ENCODE data around the gene C4orf50. TPM values are rescaled to one million over a fixed set of nuclear protein-coding genes. Genes with fewer than 3 reads are reported as not detected.
A peak's percentile ranks its signal among the peaks of the same experiment; 100 is the strongest.

C4orf50 gene
- total and polyA plus RNA-seq, 2 of the 13 experiments (the other 11 are each of a cell fraction or from before 2014, with no cell fraction given): not detected

DNA sequence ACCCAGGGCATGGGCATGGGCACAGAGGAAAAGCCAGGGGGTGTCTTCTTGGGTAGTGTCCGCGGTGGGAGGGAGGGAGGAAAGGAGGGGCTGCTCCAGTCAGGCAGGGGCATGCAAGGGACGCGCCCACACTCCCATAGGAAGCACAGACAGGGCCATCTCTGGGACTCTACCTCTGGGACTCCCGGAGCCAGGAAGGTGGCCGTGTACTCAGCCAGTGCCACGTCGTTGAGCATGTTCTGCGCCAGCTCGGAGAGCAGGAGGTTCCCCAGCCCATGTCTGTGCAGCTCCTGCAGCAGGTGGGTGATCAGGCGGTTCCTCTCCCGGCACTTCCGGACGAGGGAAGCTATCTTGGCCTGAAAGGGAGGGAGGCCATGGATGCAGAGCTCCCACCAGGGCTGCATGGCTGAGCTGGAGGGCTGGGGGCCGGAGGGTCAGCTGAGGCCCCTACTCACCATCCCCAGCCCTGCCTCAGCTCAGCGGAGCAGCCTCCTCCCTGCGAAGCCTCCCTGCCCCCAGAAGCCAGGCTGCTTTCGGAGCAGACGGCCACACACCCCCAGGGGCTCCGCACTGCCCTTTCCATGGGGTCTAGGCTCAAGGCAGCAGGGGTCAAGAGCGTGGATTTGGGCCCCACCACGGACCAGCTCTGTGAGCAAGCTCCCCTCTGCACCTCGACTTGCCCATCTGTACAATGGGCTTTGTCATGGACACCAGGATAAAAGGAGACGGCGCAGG, 44.6 kb downstream of the C4orf50 start:
- H3K27me3 ChIP-seq (ENCODE audit: control insufficient read depth in 1 of 2, insufficient read depth in 2 of 2, low read length in 2 of 2): peaks cover 14 to 36% of the 10 kb centered on the region in 2 experiments; a peak in 4 of 5 replicates
- no peaks in the 10 kb centered on the region for H3K36me3 ChIP-seq (replicated peaks in 1 of 2; ENCODE audit: control insufficient read depth in 1 of 2, insufficient read depth in 2 of 2, low read length in 2 of 2)
- WGBS (ENCODE audit: low lambda C conversion rate): 34% methylated on average over 9 of the region's 25 CpGs
- no peak overlapping the region for H2AFZ ChIP-seq (ENCODE audit: low read length)
- CTCF ChIA-PET (ENCODE audit: low intra/inter-chr PET ratio, low total read pairs): no interaction called here
- no peak for DNase-seq (ENCODE audit: low spot score)
- no peaks in the 10 kb centered on the region for H3K4me1 ChIP-seq (ENCODE audit: insufficient read depth, low read length)
- H4K20me1 ChIP-seq (ENCODE audit: insufficient read depth, low read length): no peaks in the 10 kb centered on the region
- ATAC-seq: no peak
- no peaks in the 10 kb centered on the region for H3K9me3 ChIP-seq (ENCODE audit: low read length)
- H3K9ac ChIP-seq (ENCODE audit: insufficient read depth, low read depth, low read length): no peak overlapping the region
- in situ Hi-C loops (cut with HindIII; ENCODE audit: extremely low pct_ligation_motif_present, low pct_unique_long_range_greater_than_20kb) (no loop called here), intact Hi-C loops (cut with micrococcal nuclease; ENCODE audit: unreplicated experiment) (no loop called here)
- FAIRE-seq: no peak
- no peak overlapping the region for H3K4me2 ChIP-seq (ENCODE audit: low read depth, low read length)
- BruUV-seq (replicated peaks): no TSS peak
- H3K27ac ChIP-seq (ENCODE audit: extremely low read length, insufficient read depth, low read length): no peak overlapping the region
- no peaks in the 10 kb centered on the region for H3K79me2 ChIP-seq (ENCODE audit: insufficient read depth, low read length)
- POLR2A ChIA-PET: no interaction called here
- H3K4me3 ChIP-seq (replicated peaks in 1 of 3; ENCODE audit: insufficient read depth in 1 of 3, low read depth in 2 of 3, low read length in 3 of 3): no peak overlapping the region
- TF ChIP-seq E2F5 (CRISPR knock-in tag; conservative IDR thresholded peaks at IDR 0.05): no peak
- peak; percentile 71 for TF ChIP-seq ZNF629 (CRISPR knock-in tag; conservative IDR thresholded peaks at IDR 0.05)

GRCh38 chr4:5973033-5973432, 45.2 kb downstream of the C4orf50 start:
- no peaks in the 10 kb centered on the region for H3K4me1 ChIP-seq (ENCODE audit: insufficient read depth, low read length)
- H2AFZ ChIP-seq (ENCODE audit: low read length): no peak overlapping the region
- CTCF ChIA-PET (ENCODE audit: low intra/inter-chr PET ratio, low total read pairs): no interaction called here
- H3K9ac ChIP-seq (ENCODE audit: insufficient read depth, low read depth, low read length): no peak overlapping the region
- no peaks in the 10 kb centered on the region for H4K20me1 ChIP-seq (ENCODE audit: insufficient read depth, low read length)
- no peak for TF ChIP-seq HDAC2 (CRISPR knock-in tag; IDR thresholded peaks at IDR 0.05)
- TF ChIP-seq RFX3 (CRISPR knock-in tag; IDR thresholded peaks at IDR 0.05): no peak
- TF ChIP-seq ZNF569 (CRISPR knock-in tag; IDR thresholded peaks at IDR 0.05; ENCODE audit: borderline replicate concordance): no peak
- TF ChIP-seq, protein P1, sequence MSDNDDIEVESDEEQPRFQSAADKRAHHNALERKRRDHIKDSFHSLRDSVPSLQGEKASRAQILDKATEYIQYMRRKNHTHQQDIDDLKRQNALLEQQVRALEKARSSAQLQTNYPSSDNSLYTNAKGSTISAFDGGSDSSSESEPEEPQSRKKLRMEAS (IDR thresholded peaks at IDR 0.05): no peak
- no peak for TF ChIP-seq RAD51 (IDR thresholded peaks at IDR 0.05; ENCODE audit: borderline replicate concordance)
- no peak for TF ChIP-seq ZNF615 (CRISPR knock-in tag; IDR thresholded peaks at IDR 0.05; ENCODE audit: borderline replicate concordance)
- DNase-seq (ENCODE audit: low spot score) (no peak), FAIRE-seq (no peak), ATAC-seq (no peak)
- no TSS peak for BruUV-seq (replicated peaks)
- H3K27ac ChIP-seq (ENCODE audit: extremely low read length, insufficient read depth, low read length): no peak overlapping the region
- no peaks in the 10 kb centered on the region for H3K36me3 ChIP-seq (replicated peaks in 1 of 2; ENCODE audit: control insufficient read depth in 1 of 2, insufficient read depth in 2 of 2, low read length in 2 of 2)
- intact Hi-C loops (cut with micrococcal nuclease; ENCODE audit: unreplicated experiment) (no loop called here), in situ Hi-C loops (cut with HindIII; ENCODE audit: extremely low pct_ligation_motif_present, low pct_unique_long_range_greater_than_20kb) (no loop called here)
- POLR2A ChIA-PET: no interaction called here
- no peaks in the 10 kb centered on the region for H3K79me2 ChIP-seq (ENCODE audit: insufficient read depth, low read length)
- no peak overlapping the region for H3K4me2 ChIP-seq (ENCODE audit: low read depth, low read length)
- WGBS (ENCODE audit: low lambda C conversion rate): 27% methylated on average over 7 of the region's 10 CpGs
- H3K27me3 ChIP-seq (ENCODE audit: control insufficient read depth in 1 of 2, insufficient read depth in 2 of 2, low read length in 2 of 2): peaks cover 14 to 42% of the 10 kb centered on the region in 2 experiments; a peak in 4 of 5 replicates
- no peaks in the 10 kb centered on the region for H3K9me3 ChIP-seq (ENCODE audit: low read length)
- no peak overlapping the region for H3K4me3 ChIP-seq (replicated peaks in 1 of 3; ENCODE audit: insufficient read depth in 1 of 3, low read depth in 2 of 3, low read length in 3 of 3)

Data from HepG2 (cell line).